ENCODE results near the gene AGMO. TPM values are rescaled to one million over a fixed set of nuclear protein-coding genes. Genes with fewer than 3 reads are reported as not detected.

AGMO gene
- polyA plus RNA-seq, 3 donors = not detected

GRCh38 chr7:15218261-15218660 lies 343.6 kb downstream of the AGMO start:
- H3K36me3 Mint-ChIP-seq = no peaks in the 10 kb centered on the region
- H3K9me3 ChIP-seq (replicated peaks in 1 of 2; ENCODE audit: control insufficient read depth in 1 of 2, insufficient read depth in 1 of 2, low read length in 2 of 2) = no peaks in the 10 kb centered on the region
- H3K4me2 ChIP-seq (replicated peaks; ENCODE audit: extremely low read depth, low read length, poor library complexity, severe bottlenecking) = no peak overlapping the region
- no CpG with 5 or more reads among the region's 1 CpG for WGBS (ENCODE audit: insufficient coverage)
- no peak overlapping the region for H3K27ac Mint-ChIP-seq
- TF ChIP-seq CTCF (IDR thresholded peaks at IDR 0.05) = no peak
- H3K4me1 Mint-ChIP-seq = peaks cover 30% of the 10 kb centered on the region
- intact Hi-C loops (cut with micrococcal nuclease) = no loop called here
- H3K4me3 Mint-ChIP-seq = no peak overlapping the region
- peaks cover 0 to 3% (median 0%) of the 10 kb centered on the region in 7 donors for H3K9me3 Mint-ChIP-seq
- H3K36me3 ChIP-seq (replicated peaks in 1 of 2; ENCODE audit: control insufficient read depth in 1 of 2, insufficient read depth in 2 of 2, low read length in 2 of 2) = no peaks in the 10 kb centered on the region
- no peaks in the 10 kb centered on the region for H3K79me2 ChIP-seq (ENCODE audit: insufficient read depth, low read length)
- no peak for DNase-seq
- H3K9ac ChIP-seq (ENCODE audit: insufficient read depth, low read length, poor library complexity, severe bottlenecking) = no peak overlapping the region
- H3K4me3 ChIP-seq (replicated peaks in 1 of 3; ENCODE audit: low read depth in 2 of 3, low read length in 3 of 3) = no peak overlapping the region
- H4K20me1 ChIP-seq (ENCODE audit: insufficient read depth, low read length) = no peaks in the 10 kb centered on the region
- H3K4me1 ChIP-seq (ENCODE audit: control insufficient read depth in 1 of 2, insufficient read depth in 2 of 2, low read length in 2 of 2) = peaks cover 0 to 7% of the 10 kb centered on the region in 2 donors
- no peak overlapping the region for H3K27ac ChIP-seq (ENCODE audit: low read depth in 1 of 2, low read length in 2 of 2)
- H2AFZ ChIP-seq (ENCODE audit: insufficient read depth, low read depth, low read length, poor library complexity, severe bottlenecking) = no peak overlapping the region
- H3K27me3 ChIP-seq (ENCODE audit: control insufficient read depth in 2 of 2, insufficient read depth in 2 of 2, low read length in 2 of 2) = no peaks in the 10 kb centered on the region
- peaks cover 0 to 2% (median 0%) of the 10 kb centered on the region in 3 donors for H3K27me3 Mint-ChIP-seq (ENCODE audit: low read depth in 3 of 3)

- Histone ChIP-seq H3K79me2 (ENCODE audit: insufficient read depth, low read length) (no peaks in the 10 kb centered on the region), H3K36me3 (replicated peaks in 1 of 2; ENCODE audit: control insufficient read depth in 1 of 2, insufficient read depth in 2 of 2, low read length in 2 of 2) (no peaks in the 10 kb centered on the region), H3K9me3 (replicated peaks in 1 of 2; ENCODE audit: control insufficient read depth in 1 of 2, insufficient read depth in 1 of 2, low read length in 2 of 2) (no peaks in the 10 kb centered on the region), H4K20me1 (ENCODE audit: insufficient read depth, low read length) (no peaks in the 10 kb centered on the region), H3K27me3 (ENCODE audit: control insufficient read depth in 2 of 2, insufficient read depth in 2 of 2, low read length in 2 of 2) (no peaks in the 10 kb centered on the region), H2AFZ (ENCODE audit: insufficient read depth, low read depth, low read length, poor library complexity, severe bottlenecking) (no peak overlapping the region), H3K27ac (ENCODE audit: low read depth in 1 of 2, low read length in 2 of 2) (no peak overlapping the region), H3K9ac (ENCODE audit: insufficient read depth, low read length, poor library complexity, severe bottlenecking) (no peak overlapping the region), H3K4me2 (replicated peaks; ENCODE audit: extremely low read depth, low read length, poor library complexity, severe bottlenecking) (no peak overlapping the region), H3K4me1 (ENCODE audit: control insufficient read depth in 1 of 2, insufficient read depth in 2 of 2, low read length in 2 of 2) (peaks cover 0 to 7% of the 10 kb centered on the region in 2 donors), H3K4me3 (replicated peaks in 1 of 3; ENCODE audit: low read depth in 2 of 3, low read length in 3 of 3) (no peak overlapping the region)
- H3K27me3 Mint-ChIP-seq (ENCODE audit: low read depth in 3 of 3) = peaks cover 0 to 2% (median 0%) of the 10 kb centered on the region in 3 donors
- no peaks in the 10 kb centered on the region for H3K36me3 Mint-ChIP-seq
- intact Hi-C loops (cut with micrococcal nuclease) = no loop called here
- H3K4me3 Mint-ChIP-seq = no peak overlapping the region
- WGBS (ENCODE audit: insufficient coverage) = no CpG with 5 or more reads among the region's 4 CpGs
- DNase-seq = no peak
- peaks cover 26% of the 10 kb centered on the region for H3K4me1 Mint-ChIP-seq
- no peak overlapping the region for H3K27ac Mint-ChIP-seq
- no peak for TF ChIP-seq CTCF (IDR thresholded peaks at IDR 0.05)
- H3K9me3 Mint-ChIP-seq = peaks cover 0 to 3% (median 0%) of the 10 kb centered on the region in 7 donors
These were observed 346.2 kb downstream of the AGMO start for GRCh38 chr7:15215616-15216015.
